Effector CD8-positive, alpha-beta T cell (primary cell): ENCODE data around the gene CADPS.
"Not testable (repeated sequence)": the region's sequence is repeated elsewhere in the genome, so short reads cannot be mapped to it uniquely, and the experiment has no call there.

ENCODE experiments used
- DNase-seq: peaks from one replicate; lab custom pipeline; 2025; lab: John Stamatoyannopoulos, UW

CADPS gene

GRCh38 chr3:62600033-62600432 lies 275.2 kb downstream of the CADPS start:
- no peak for DNase-seq

DNA sequence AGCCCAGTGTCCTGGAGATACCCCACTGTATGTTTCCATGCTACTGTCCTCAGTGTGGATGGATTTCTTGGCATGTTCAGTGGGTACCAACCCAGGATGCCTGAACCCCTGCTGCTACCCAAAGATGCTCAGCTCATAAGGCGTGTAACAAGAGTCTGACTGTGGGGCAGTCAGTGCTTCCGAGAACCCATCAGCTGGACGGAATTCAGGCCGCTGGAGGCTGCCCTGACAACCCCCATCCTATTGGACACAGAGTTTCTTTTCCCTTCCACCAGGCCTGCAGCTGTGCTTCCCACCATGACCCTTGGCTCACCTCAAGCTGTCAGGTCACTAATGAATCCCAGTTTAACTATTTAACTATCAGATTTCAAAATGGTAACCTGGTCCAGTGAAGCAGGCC lies 277.7 kb downstream of the CADPS start:
- DNase-seq = no peak

DNA sequence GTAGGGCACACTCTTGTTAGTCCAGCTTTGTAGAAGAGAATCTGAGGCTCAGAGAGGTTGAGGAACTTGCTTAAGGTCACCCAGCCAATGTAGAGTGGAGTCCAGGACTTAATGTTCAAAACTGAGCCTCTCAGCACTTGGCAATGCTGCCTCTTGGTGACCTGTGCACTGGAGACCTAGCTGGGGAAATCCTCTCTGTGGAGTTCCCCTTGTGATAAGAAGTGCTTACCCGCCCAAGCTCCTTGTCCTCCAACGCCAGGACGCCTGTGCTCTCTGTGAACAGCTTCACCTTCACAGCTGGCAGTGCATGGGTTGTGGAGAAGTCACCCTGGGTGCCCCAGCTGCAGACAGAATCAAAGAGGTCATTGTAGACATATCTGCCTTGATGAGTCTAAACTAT lies 282.8 kb downstream of the CADPS start:
- DNase-seq = no peak

DNA sequence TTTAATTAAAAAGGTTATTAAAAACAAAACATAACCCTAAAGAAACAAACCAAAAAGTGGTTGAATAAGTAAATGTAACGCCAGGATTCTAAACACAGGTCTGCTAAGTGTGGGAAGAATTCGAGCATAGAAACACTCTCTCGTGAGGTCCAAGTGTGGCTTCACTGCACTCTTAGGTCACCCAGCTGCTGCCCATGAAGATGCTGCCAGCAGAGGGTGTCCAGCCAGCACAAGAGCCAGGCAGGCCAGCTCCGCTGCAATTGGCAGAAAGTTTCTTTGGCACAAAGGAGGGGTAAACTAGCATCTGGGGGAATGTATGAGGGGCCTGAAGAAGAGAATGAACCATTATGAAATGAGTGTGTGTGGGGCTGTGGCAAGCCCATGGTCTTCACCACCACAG lies 286.1 kb downstream of the CADPS start:
- no peak for DNase-seq

DNA sequence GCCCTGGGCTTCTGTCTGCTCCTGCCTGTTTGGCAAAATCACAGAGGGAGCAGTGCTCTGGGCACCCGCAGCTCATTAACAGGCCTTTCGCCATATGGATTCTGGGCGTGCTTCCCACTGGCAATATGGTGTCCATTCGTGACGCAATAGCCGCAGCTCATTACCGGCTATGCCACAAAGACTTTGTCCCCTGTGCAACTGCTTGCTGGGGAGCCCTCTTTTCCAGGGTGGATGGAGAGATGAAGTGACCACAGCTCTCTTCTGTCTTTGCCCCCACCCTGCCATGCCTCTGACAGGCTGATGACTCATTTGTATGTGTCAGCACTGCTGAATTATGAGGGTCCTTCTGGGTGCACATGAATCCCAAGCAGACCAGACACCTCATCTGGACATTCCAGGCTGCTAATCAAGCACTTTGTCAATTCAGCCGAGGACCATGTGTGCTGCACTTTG lies 287.6 kb downstream of the CADPS start:
- no peak for DNase-seq

- DNase-seq = no peak
Measured at GRCh38 chr3:62587169-62587568, 288.0 kb downstream of the CADPS start.

DNA sequence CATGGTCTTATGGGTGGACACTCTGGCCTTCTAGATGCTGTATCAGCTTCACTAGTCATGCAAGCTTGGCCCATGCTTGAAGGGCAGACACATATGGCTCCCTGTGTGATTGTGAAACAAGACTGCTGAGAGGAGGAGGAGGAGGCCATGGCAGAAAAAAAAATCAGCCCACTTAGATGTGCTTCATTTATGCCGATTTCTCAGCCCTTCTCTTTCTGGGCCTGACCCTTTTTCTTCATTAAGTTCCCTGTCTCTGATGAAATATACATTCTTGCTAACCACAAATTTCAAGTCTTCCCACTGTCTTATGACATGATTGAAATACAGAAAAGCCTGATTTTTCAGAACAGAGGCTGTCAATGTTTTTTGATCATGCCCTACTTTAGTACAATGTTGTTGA lies 288.9 kb downstream of the CADPS start:
- no peak for DNase-seq

- no peak for DNase-seq
Measured at GRCh38 chr3:62585861-62586260, 289.4 kb downstream of the CADPS start.

DNA sequence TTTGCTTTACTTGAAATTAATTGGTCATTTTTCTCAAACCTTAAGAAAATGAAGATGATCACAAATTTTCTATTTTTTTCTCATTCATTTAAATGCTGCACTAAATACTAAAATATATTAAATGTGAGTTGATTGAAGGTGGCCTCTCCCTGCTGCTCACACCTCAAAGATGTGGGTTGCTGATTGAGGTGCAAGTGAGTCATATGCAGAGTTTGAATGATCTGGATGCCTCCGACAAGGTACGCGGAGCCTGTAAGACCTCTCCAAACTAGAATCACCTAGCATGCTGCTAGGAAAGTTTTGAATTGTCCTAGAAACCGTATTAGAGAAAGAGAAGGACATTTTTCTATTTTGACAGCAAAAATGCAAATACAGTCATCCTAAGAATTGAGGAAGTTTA lies 290.6 kb downstream of the CADPS start:
- no peak for DNase-seq

DNA sequence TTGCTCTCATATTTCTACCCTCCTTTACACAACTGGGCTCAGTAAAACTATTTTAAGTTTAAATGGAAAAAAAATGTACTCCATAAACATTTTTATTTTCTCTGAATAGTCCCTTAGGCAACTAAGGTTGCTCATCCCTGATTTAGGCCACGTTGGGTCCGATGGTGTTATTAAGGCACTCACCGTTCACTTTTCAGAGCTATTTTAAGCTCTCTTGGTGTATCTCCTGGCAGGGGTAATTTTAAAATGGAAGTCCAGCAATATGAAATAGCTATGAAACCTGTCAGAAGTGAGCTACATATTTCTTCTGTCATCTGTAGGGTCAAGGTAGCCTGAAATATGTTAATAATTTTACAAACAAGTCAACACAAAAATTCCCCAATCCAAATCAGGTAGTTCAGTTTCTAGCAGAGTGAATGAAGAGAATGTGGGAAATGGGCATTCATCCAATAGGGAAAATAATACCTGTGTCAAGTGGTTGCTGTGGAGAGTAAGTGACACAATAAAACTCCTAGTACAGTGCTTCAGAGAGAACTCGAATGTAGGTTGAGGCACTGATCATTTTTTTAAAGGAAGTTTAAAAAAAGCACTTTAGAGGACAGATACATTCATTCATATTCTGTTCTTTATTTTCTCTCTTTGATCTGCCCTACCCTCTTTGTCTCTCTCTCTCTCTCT lies 292.6 kb downstream of the CADPS start:
- no peak for DNase-seq

DNA sequence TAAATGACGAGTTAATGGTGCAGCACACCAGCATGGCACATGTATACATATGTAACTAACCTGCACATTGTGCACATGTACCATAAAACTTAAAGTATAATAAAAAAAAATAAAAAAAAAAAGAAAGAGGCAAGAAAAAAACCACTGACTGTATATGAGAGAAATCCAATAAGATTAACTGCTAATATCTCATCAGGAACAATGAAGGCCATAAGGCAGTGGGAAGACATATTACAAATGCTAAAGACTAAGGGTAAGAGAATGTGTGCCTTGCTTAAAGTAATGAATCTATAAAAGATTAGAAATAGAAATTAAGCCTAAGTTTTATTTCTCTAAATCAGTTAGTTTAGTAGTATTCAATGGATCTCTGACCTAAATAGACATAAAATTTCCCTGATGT lies 294.7 kb downstream of the CADPS start:
- not testable (repeated sequence) for DNase-seq

GRCh38 chr3:62577153-62577552 lies 298.1 kb downstream of the CADPS start:
- DNase-seq = no peak

- DNase-seq = no peak
Measured at GRCh38 chr3:62574266-62574898, 300.8 kb downstream of the CADPS start.

DNA sequence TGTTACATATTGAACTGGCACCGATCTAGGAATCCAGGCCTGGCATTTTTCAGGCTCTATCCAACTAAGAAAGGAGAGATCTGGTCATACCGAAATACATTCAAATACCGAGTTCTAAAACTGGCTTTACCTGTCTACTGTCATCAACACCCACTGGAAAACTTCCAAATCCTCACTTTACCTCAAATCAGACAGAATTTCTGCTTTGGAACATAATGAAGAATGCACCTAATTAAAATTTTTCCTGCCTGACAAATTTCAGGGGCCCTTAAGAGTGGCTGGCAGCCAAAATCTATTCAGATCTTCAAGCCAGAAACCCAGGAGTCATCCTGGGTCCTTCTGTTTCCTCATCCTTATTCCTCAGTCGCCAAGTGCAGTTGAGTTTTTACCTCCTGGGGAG lies 303.3 kb downstream of the CADPS start:
- DNase-seq = no peak

DNA sequence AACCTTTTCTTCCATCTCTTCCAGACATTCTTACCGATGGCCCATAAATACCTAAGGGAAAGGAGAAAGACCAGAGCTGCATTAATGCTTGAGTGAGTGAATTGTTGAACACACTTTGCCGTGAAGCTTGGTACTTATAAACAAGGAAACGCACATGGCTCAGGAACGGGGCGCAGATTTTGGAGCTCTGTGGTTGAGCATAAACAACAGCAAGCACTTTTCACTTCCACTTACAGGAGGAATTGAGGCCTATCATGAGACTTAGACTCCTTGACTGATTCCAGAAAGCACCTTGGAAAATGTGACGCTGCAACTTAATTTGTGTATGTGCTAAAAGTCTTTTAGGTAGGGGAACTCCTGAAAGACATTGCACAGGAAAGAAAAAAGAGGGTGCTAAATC lies 304.3 kb downstream of the CADPS start:
- no peak for DNase-seq

GRCh38 chr3:62569609-62570008 lies 305.6 kb downstream of the CADPS start:
- DNase-seq = no peak

DNA sequence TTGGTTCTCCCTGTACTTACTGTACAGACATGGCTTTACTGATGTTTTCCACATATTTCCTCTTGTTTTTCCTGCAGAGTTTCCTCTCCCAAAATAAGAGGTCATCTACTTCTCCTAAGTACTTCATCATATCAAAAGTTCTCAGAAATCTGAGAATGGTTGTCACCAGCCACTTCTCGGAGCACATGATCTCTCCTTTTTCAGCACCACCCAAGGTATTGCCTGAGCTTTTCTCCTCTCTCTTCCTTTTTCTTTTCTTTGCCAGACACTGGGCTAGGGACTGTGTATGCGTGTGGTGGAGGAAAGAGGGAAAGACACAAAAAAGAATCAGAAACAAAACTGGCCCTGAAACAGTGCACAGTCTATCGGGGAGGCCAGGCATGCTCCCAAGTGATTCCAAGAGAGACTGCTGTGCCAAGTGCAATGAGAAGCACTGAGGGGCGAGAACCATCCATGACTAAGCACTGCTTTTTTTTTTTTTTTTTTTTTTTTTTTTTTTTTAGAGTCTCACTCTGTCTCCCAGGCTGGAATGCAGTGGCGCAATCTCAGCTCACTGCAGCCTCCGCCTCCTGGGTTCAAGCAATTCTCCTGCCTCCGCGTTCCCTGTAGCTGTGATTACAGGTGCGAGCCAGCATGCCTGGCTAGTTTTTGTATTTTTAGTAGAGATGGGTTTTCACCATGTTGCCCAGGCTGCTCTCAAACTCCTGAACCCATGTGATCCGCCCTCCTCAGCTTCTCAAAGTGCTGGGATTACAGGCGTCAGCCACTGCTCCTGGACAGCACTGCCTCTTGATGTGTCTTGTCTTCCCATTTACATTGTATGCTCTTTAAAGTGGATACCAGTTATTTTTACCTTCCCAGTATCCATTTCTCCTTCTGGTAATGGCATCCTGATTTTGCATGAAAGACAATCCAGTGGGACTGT lies 307.9 kb downstream of the CADPS start:
- no peak for DNase-seq

DNA sequence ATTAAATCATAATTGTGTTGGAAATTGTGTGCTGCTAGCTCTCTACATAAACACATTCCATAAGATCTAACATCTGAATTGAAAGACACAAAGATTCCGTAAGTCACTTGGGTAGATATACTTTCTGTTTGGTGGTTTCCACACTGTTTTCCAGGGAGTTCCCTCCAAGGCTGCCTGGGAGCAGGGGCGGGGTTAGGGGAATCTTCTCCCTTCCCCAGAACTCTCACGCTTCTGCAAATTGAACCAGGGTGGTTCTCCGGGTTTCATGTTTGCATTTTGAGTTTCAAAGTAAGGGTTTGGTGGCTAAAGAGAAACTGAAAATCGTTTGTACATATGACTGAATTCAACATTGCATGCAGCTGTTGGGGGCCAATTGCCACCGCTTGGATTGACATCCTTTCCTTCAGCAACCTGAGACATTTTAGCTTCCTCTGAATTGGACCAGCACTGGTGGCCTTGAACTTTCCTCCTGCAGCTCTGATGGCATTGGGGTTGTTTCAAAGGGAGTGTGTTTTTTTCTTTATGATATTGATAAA lies 309.1 kb downstream of the CADPS start:
- DNase-seq = no peak

- DNase-seq = no peak
Measured at GRCh38 chr3:62562596-62562995, 312.6 kb downstream of the CADPS start.

- no peak for DNase-seq
Measured at GRCh38 chr3:62562017-62562416, 313.2 kb downstream of the CADPS start.

DNA sequence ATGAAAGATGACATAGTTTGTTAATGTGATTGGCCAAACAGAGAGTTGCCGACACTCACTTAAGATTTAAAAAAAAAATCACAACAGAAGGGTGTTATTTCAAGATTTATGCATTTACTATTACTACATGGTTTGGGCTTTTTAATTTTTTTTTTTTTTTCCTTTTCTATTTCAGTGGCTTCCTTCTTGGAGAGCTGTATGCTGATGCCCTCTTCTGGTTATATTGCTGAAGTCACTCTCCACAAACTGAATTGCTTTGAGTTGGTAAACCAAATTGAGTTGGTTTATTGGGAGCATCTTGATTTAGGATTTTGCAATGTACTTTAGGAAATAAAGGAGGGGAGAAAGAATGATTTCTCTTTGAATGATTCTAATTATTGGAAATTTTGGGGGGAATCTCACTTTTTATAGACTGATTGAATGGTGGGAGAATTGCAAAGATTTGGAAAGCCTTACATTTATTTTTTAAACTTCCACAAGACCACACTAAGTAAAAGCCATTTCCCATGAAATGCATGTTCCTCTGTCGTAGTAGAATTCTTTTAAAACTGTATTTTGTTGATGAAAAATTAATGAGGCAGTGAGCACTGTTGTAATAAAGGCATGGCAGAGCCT lies 315.3 kb downstream of the CADPS start:
- no peak for DNase-seq

DNA sequence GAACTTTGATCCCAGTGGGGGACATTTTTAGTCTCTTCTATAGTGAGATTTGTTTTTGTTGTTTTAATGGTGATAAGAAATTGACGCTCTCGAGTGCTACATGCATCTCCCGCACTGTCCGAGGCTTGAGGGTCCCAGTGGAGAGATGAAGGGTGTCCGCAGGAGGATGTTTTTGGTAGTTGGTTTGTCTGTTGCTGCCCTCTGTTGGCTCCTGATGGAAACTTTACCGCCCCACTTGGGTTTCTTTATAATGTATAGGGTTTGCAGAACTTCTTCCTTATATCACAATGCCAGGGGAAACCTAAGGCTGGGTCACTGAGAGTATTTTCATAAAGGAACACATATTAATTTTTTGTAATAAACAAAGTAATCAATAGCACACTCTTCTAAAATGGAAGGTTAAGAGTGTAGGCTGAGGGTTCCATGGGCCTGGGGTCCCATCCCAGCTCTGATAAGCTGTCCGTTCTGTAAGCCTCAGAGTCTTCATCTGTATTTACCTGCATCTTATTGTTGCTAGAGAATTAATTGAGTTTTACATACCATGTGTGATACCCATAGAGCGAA lies 316.6 kb downstream of the CADPS start:
- no peak for DNase-seq
